NCI-H146 treated with DMSO at 0.1 percent for 48 hours (cell line): Measurements from ENCODE around the gene ABCA13.
"Not testable (repeated sequence)": the region's sequence is repeated elsewhere in the genome, so short reads cannot be mapped to it uniquely, and the experiment has no call there.

Experiments
- DNase-seq: peaks from one replicate; lab custom pipeline; 2025; ENCODE audit not compliant: unreplicated experiment; lab: John Stamatoyannopoulos, UW

Gene ABCA13, protein sequence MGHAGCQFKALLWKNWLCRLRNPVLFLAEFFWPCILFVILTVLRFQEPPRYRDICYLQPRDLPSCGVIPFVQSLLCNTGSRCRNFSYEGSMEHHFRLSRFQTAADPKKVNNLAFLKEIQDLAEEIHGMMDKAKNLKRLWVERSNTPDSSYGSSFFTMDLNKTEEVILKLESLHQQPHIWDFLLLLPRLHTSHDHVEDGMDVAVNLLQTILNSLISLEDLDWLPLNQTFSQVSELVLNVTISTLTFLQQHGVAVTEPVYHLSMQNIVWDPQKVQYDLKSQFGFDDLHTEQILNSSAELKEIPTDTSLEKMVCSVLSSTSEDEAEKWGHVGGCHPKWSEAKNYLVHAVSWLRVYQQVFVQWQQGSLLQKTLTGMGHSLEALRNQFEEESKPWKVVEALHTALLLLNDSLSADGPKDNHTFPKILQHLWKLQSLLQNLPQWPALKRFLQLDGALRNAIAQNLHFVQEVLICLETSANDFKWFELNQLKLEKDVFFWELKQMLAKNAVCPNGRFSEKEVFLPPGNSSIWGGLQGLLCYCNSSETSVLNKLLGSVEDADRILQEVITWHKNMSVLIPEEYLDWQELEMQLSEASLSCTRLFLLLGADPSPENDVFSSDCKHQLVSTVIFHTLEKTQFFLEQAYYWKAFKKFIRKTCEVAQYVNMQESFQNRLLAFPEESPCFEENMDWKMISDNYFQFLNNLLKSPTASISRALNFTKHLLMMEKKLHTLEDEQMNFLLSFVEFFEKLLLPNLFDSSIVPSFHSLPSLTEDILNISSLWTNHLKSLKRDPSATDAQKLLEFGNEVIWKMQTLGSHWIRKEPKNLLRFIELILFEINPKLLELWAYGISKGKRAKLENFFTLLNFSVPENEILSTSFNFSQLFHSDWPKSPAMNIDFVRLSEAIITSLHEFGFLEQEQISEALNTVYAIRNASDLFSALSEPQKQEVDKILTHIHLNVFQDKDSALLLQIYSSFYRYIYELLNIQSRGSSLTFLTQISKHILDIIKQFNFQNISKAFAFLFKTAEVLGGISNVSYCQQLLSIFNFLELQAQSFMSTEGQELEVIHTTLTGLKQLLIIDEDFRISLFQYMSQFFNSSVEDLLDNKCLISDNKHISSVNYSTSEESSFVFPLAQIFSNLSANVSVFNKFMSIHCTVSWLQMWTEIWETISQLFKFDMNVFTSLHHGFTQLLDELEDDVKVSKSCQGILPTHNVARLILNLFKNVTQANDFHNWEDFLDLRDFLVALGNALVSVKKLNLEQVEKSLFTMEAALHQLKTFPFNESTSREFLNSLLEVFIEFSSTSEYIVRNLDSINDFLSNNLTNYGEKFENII (N-terminal part only)

DNA sequence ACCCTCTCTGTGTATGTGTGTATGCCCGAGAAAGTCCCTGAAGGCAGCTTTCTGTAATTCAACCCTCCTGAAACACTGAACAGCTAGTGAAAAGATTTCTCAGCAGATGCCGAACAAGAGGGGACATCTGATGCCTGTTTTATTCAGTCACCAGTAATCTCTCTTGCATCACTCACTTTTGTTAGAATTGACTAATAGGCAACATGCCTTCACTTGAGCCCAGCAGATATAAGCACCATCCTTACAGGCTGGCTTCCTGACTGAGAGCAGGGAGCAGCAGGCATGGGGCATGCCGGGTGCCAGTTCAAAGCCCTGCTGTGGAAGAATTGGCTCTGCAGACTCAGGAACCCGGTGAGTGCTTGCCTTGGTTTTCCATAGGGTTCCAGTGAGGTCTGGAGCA is at the start of gene ABCA13:
Gene ABCA13 (plus strand): TSS at position 257 of the 400 bp plus-strand sequence. CDS start 26 bp downstream, at position 283.
- DNase-seq: no peak

DNA sequence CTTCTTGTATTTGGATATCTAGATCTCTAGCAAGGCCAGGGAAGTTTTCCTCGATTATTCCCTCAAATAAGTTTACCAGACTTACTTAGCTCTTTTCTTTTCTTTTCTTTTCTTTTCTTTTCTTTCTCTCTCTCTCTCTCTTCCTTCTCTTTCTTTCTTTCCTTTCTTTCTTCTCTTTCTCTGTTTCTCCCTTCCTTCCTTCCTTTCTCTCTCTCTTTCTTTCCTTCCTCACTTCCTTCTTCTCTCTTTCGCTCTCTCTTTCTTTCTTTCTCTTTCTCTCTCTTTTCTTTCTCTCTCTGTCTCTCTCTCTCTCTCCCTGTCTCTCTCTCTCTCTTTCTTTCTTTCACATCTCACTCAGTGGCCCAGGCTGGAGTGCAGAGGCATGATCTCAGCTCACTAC is 45.2 kb upstream of the ABCA13 start:
- no peak for DNase-seq

DNA sequence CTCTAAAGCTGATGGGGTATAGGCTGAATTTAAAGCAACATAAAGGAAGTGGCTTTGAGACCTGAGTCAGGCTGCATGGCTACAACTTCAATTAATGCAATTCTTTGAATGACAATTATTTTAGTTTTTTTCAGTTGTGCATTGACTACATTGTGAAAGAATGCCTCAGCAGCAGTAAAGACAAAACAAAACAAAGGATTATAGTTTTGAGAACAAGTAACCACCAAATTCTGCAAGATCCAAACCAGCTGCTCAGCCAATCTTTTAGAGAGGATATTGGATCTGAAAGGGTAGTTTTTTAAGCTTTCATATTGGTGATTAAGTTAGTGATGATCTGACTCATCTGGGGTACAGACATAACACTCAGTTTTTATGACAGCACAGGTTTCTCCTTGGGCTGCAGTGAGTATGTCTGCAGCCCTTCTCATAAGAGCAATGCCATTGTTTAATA is 40.6 kb upstream of the ABCA13 start:
- DNase-seq: no peak

DNA sequence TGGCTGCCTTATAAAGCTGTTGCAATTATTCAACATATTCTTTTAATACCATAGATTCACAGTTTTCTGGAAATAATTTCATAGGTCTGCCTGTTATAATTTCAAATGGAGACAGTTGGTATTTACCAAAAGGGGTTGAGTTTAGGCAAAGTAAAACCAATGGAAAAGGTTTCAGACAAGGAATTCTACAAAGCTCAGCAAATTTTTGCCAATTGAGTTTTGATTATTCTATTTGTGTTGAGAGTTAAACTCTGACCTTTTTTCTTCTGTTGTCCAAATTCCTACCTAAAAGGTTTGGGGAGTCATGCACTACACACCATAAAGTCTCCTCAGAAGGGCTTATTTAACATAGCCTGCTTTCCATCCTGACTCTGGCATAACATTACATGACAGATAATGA is 38.5 kb upstream of the ABCA13 start:
- DNase-seq: no peak

DNA sequence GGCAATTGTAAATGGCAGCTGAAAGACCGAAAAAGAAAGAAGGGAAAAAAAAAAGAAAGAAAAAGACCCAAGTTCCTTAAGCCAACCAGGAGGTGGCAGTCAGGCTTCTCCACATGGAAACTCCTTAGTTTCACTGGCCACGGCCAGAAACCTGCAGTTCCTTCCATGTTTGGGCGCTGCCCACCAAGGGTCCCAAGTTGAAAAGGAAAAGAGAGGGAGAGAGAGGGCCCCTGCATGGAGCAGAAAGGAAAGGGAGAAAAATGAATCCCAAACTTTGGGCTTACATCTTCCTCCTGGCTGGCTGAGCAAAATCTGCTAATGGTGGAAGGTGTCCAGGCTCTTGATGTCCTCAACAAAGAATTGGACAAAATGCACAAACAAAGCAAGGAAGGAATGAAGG is 31.8 kb upstream of the ABCA13 start:
- DNase-seq: no peak

DNA sequence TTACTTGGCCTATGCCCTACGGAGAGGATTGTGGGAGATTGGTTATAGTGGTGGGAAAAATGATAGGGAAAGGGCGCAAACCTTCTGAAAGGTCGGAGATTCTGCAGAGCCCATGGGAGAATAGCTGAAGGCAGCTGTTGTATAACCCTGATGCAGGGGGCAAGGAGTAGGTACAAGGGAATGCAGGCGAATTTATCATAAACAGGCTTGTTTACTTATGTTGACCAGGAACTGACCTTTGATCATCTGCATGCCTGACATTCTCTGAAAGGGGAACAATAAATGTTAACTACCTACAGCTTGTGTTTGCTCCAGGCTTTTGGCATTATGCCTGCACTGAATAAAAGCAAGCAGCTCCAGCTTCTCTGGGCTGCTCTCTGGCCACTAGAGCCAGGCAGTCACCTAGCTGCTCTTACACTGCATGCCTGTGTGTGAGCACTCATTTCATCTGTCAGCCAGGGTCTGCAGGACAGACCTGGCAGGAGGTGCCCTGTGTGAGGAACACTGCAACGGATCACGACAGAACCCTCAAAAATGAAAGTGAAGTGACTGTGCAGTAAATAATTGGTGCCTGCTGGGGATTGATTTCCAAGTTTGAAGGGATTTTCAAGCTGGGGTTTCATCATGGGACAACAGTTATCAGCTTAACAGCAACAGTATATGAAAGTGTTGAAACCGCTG is 31.1 kb upstream of the ABCA13 start:
- no peak for DNase-seq

DNA sequence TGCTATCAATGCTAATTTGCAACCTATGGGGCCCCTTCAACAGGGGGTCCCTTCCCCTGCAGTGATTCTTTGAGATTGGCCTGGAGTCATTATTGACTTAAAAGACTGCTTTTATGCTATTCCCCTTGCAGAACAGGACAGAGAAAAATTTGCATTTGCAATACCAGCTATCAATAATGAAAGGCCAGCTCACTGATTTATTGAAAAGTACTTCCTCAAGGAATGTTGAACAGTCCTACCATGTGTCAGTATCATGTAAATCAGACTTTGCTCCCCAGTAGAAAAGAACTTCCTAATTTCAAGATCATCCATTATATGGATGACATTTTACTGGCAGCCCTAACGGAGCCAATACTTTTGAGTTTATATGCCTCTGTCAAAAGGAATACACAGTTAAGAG is 29.7 kb upstream of the ABCA13 start:
- DNase-seq: no peak

DNA sequence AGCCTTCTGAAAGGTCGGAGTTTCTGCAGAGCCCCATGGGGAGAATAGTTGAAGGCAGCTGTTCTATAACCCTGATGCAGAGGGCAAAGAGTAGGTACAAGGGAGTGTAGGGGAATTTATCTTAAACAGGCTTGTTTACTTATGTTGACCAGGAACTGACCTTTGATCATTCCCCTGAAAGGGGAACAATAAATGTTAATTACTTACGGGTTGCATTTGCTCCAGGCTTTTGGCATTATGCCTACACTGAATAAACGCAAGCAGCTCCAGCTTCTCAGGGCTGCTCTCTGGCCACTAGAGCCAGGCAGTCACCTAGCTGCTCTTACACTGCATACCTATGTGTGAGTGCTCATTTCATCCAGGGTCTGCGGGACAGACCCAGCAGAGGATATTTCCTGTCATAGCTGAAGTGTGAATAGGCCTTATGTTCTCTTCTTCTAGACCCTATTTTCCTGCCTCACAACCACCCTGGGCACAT is 26.9 kb upstream of the ABCA13 start:
- DNase-seq: no peak

DNA sequence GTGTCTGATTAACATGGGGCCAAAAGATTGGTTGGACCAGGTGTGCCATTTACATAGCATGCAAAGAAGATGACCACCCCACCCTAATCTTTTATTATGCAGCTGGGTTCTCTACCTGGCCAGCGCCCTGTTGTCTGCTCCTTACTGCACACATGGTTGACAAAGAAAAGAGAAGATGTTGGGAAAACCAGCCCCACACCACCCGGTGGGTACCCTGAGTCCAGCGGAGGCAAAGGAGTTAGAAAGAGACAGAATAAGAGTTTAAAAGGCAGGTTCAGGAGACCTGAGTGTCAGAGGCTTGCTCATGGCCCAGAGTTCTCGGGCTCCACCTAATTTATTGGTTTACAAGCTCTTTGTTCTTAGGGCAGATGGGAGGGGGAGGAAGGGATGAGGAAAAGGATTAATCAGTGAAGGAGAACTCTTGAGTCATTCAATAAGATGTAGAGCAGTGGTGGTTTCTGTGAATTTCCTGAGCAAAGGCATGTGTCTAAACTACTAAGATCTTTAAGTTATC is 24.1 kb upstream of the ABCA13 start:
- no peak for DNase-seq

DNA sequence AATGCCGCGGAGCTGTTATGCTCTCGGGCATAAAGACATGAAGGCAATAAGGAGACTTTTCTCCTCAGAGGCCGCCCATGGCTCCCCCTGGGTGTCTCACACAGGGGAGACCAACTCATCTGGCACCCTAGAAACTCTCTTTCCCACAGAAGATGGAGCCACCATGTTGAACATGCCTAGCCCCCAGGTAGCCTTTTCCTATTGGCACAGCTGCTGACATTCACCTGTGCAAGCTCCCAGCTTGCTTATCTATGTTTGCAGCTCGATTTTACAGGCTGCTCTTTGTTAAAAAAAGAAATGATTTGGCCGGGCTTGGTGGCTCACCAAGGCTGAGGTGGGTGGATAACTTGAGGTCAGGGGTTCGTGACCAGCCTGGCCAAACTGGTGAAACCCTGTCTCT is 23.6 kb upstream of the ABCA13 start:
- not testable (repeated sequence) for DNase-seq

DNA sequence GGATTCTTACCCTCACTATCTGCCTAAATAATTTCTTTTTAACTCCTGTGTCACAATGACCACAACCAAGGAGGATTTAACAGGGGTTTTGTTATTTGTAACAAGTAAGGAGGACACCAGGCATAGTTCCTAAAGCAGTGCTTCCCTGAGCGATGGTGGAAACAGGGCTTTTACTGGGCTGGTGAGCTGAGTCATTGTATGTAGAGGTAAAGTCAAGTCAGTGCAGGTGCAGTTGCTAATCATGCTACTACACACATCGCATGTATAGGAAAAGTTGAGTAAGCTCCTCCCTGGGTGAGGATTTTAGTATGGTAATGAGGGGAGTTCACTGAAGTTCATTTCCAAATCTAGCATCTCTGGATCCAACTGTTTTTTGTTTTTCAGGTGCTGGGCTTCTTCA is 22.9 kb upstream of the ABCA13 start:
- no peak for DNase-seq

DNA sequence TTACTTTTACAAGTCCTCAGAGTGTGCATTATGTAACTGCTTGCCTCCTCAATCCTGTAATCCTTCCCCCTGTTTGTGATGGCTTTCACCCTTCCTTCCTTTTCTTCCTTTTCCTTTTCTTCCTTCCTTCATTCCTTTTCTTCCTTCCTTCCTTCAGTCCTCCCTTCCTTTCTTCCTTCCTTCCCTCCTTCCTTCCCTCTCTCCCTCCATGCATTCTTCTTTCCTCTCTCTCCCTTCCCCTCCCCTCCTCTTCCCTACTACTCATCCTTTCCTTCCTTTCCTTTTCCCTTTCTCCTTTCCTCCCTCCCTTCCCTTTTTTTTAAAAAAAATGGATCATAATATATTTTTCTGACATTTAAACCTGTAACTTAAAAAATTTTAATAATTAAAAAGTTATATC is 22.2 kb upstream of the ABCA13 start:
- no peak for DNase-seq

DNA sequence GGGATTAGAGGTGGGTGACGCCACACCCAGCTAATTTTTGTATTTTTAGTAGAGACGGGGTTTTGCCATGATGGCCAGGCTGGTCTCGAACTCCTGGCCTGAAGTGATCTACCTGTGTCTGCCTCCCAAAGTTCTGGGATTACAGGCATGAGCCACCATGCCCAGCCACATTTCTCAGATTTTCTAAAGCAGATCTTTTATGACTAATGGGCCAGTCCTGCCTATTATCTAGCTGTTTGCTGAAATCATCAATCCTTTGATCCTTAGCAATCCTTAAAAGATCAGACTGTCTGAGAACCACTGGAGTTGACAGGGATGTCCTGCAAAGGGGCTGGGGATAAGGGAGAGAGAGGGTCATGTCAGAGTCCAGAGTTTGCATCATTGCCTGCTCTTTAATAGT is 21.2 kb upstream of the ABCA13 start:
- DNase-seq: no peak

DNA sequence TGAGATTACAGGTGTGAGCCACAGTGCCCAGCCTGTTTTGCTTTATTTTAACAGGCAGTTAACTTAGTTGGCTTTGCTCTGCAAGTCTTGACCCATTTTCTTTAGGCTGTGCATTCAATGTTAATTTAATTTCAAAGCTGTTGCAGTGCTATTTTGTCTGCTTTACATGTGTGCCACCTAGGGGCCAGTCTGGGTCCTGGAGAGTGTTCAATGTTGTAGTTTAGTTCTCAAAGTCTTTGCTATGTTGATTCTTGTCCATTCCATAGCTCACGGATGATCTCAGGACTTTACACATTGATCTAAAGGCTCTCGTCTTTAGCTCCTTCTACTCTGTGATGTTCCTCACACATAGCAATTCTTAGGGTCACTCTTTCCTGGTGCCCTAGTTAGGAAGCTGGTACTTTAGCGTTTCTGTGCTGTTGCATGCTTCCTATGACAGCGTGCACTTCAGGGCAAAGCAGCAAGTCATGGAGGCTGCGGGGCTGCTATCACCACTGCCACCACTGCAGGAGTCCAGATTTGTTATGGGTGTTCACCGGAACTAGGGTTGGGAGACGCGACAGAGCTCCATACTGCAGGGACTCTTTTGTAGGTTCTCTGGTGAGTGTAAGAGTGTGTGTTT is 16.4 kb upstream of the ABCA13 start:
- DNase-seq: no peak

DNA sequence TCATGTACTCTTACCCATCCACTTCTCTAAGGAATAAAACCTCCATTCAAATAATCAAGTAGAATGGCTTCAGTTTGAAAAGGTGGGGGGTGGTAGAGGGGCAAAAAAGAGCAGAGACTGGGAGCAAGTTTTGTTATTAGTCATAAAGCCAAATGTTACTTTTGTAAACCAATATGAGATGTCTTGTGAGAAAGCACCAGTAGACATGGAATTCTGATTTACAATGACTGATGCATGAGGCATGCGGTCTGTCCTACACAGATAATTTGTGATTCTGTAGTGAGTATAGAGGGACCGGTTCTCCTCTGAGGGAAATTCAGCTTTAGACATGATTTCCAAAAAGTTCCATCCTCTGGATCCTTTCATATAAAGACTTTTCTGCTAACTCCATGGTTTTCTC is 12.9 kb upstream of the ABCA13 start:
- no peak for DNase-seq

DNA sequence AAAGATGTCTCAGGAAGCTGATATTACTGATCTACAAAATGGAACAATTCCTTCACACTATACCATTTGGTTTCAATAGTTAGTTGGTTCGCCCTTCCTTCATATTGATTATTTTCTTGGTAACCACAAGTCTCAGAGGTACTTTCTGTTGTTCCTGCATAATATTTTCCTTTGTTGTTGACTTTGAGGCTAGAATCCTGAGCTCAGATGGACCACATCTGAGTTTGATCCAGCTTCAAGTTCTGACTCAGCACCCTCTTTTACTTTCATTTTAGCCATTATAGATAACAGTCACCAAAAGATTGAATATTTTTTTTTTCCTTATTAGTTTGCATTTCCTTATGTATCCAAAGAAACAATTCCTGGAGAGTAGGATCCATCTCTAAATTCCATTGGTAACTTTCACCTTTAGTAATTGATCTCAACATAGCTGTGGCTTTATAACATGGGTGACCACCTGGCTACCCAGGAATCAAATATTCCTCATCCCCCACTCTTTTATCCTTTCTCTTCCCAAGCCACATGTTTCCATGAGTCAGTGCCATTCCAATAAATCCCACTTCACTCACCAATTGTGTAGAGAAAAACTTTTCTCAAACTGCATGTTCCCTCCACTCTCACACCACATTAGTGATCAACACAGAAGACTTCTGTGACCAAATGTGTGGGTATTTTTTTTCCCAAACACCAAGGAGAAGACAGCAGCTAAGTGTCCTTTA is 9.7 kb upstream of the ABCA13 start:
- no peak for DNase-seq

DNA sequence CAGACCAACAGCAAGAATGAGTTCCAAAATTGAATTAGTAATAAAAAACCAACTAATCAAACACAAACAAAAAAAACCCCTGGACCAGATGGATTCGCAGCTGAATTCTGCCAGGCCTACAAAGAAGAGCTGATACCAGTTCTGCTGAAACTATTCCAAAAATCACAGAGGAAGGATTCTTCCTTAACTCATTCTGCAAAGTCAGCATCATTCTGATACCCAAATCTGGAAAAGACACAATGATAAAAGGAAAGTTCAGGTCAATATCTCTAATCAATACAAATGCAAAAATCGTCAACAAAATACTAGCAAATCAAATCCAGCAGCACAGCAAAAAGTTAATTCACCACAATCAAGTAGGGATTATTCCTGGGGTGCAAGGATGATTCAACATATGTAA is 6.1 kb upstream of the ABCA13 start:
- DNase-seq: no peak

DNA sequence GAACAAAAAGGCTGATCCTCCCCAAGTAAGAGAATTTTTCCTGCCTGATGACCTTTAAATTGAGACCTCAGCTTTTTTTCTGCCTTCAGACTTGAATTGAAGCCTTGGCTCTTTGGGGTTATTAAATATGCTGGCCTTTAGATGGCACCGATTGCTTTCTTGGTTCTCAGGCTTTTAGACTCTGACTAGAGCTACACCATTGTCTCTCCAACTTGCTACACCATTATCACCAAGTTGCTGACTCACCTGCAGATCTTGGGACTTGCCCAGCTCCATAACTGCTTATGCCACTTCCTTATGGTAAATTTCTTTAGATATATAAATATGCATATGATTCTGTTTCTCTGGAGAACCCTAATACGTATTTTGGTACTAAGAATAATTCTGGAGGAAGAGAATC is 3.1 kb upstream of the ABCA13 start:
- DNase-seq: no peak

DNA sequence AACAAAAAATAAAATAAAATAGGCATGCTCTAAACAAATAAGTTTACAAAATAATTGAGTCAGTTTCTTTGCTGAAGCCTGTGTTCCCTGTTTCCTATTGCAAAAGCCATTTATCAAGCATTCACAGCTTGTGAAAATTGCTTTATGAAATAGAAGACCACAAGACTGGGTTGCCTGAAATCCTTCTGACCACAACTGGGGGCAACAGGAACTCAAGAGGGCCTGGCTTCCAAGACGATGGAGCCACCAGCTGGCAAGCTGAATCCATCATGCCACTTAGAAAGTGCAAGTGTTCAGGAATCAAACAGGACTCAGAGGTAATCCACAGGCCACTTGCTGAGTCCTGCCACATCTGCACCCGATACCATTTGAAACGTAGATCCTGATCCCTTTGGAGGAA is 752 bp upstream of the ABCA13 start:
- DNase-seq: no peak
